Endothelial cell of umbilical vein (primary cell): ENCODE results near the gene MAPK4. TPM values are rescaled to one million over a fixed set of nuclear protein-coding genes. Genes with fewer than 3 reads are reported as not detected.

ENCODE experiments used
- BruUV-seq: library from RNA; stranded (reverse); fragments of 400-500 nt; replicated peaks from 2 replicates; lab custom pipeline; 2021; lab: Mats Ljungman, UMichigan
- CTCF ChIA-PET: fragments of 300-600, 350-600 bp; sonication (Branson Sonifier 250); formaldehyde crosslinking; loops from one replicate; lab custom pipeline; 2021; ENCODE audit warnings: antibody characterized with exemption, inconsistent platforms; lab: Charles Lee
- POLR2A ChIA-PET: fragments of 300-600, 350-600 bp; sonication (Branson Sonifier 250); formaldehyde crosslinking; loops from one replicate; lab custom pipeline; 2021; ENCODE audit warnings: antibody characterized with exemption, inconsistent platforms; lab: Charles Lee
- DNase-seq: peaks from one replicate; pipeline ENCODE4 v3.0.0-alpha.2; 2011; ENCODE audit warnings: low read depth, low spot score
- FAIRE-seq: peaks from 2 replicates; lab custom pipeline; 2011; peaks lifted over from hg19 to GRCh38; lab: Jason Lieb, UNC
- H2AFZ ChIP-seq: 2 replicates; pipeline ENCODE4 v1.6.0; 2012; ENCODE audit warnings: low read depth, low read length, control low read depth, inconsistent platforms
- H3K27ac ChIP-seq: 2 replicates; pipeline ENCODE4 v1.5.1; 2011; ENCODE audit warnings: low read depth, mild to moderate bottlenecking, control low read depth, low read length, moderate library complexity; ENCODE audit not compliant: insufficient read depth
- H3K27me3 ChIP-seq, 2 experiments: 2 replicates each; pipeline versions ENCODE4 v1.6.0 to v1.6.1; 2011; ENCODE audit warnings: low read length in 2 of 2, mixed read lengths in 1 of 2; ENCODE audit not compliant: control insufficient read depth in 2 of 2, insufficient read depth in 2 of 2
- H3K36me3 ChIP-seq, 2 experiments: 2 replicates in 1 of 2; 3 replicates in 1 of 2; pipeline ENCODE4 v1.5.1; 2011; ENCODE audit warnings: low read length in 2 of 2, mild to moderate bottlenecking in 1 of 2, moderate library complexity in 1 of 2; ENCODE audit not compliant: control insufficient read depth in 2 of 2, insufficient read depth in 2 of 2; ENCODE audit errors: extremely low read depth in 1 of 2
- H3K4me1 ChIP-seq: 3 replicates; pipeline ENCODE4 v1.5.1; 2011; ENCODE audit warnings: mild to moderate bottlenecking, low read length; ENCODE audit not compliant: control insufficient read depth, insufficient read depth; ENCODE audit errors: extremely low read depth
- H3K4me2 ChIP-seq: 2 replicates; pipeline ENCODE4 v1.6.1; 2011; ENCODE audit warnings: low read length, control low read depth, mixed read lengths; ENCODE audit not compliant: insufficient read depth
- H3K4me3 ChIP-seq, 3 experiments: fragments of 200-600 bp in 1 of 3; sonication (generic), shearing (Covaris generic) in 1 of 3; replicated peaks in 1 of 3; 2 replicates each; pipeline ENCODE4 v1.5.1; 2011 to 2016; ENCODE audit warnings: control low read depth in 3 of 3, low read length in 3 of 3, mild to moderate bottlenecking in 2 of 3, inconsistent platforms in 1 of 3, low read depth in 1 of 3, moderate library complexity in 1 of 3; ENCODE audit not compliant: insufficient read depth in 1 of 3
- H3K79me2 ChIP-seq: 2 replicates; pipeline ENCODE4 v1.6.0; 2012; ENCODE audit warnings: low read length, inconsistent platforms; ENCODE audit not compliant: control insufficient read depth, insufficient read depth
- H3K9ac ChIP-seq: replicated peaks from 2 replicates; pipeline ENCODE3; 2011; ENCODE audit warnings: low read length, control low read depth; ENCODE audit not compliant: insufficient read depth; ENCODE audit errors: extremely low read depth
- H3K9me1 ChIP-seq: replicated peaks from 3 replicates; pipeline ENCODE4 v1.6.0; 2011; ENCODE audit warnings: mild to moderate bottlenecking, low read length; ENCODE audit not compliant: control insufficient read depth, insufficient read depth; ENCODE audit errors: extremely low read depth
- H3K9me3 ChIP-seq: replicated peaks from 2 replicates; pipeline ENCODE4 v1.5.1; 2012; ENCODE audit warnings: low read length, inconsistent platforms; ENCODE audit not compliant: control insufficient read depth, insufficient read depth
- H4K20me1 ChIP-seq: replicated peaks from 2 replicates; pipeline ENCODE3; 2011; ENCODE audit warnings: mild to moderate bottlenecking, low read length; ENCODE audit not compliant: control insufficient read depth, insufficient read depth; ENCODE audit errors: extremely low read depth
- GATA2 ChIP-seq: IDR thresholded peaks from 2 replicates; pipeline ENCODE4 v1.7.0; 2011; ENCODE audit warnings: low read depth, mild to moderate bottlenecking, moderate library complexity, mixed read lengths, low read length; ENCODE audit not compliant: insufficient read length, insufficient read depth
- JUN ChIP-seq: IDR thresholded peaks from 2 replicates; pipeline ENCODE4 v1.6.1; 2011; ENCODE audit warnings: borderline replicate concordance, low read depth; ENCODE audit not compliant: insufficient read length, insufficient read depth
- MYC ChIP-seq: IDR thresholded peaks from one replicate; pipeline ENCODE4 v1.6.1; 2011; ENCODE audit warnings: mild to moderate bottlenecking, low read depth, low read length
- dilution Hi-C: fragments of 300-500 bp; cut with MboI; formaldehyde crosslinking; loops from one replicate; pipeline ENCODE4 v1.15.0; 2019; ENCODE audit warnings: low sequenced_read_pairs; ENCODE audit not compliant: extremely low pct_ligation_motif_present
- intact Hi-C: fragments of 100-400 bp; cut with micrococcal nuclease; formaldehyde crosslinking; loops from one replicate; pipeline ENCODE4 v1.10.0; 2022
- polyA plus RNA-seq, 4 experiments: library from polyadenylated mRNA; depleted of rRNA in 3 of 4; stranded (reverse) in 3 of 4; unstranded in 1 of 4; fragments of >200 nt; gene quantifications; 2 replicates each; pipeline versions ENCODE4 v1.2.1 to v1.2.3, GENCODE V29; 2011 to 2012; ENCODE audit warnings: missing spikeins in 1 of 4
- total RNA-seq: library from RNA; stranded (reverse); gene quantifications from 2 replicates; pipeline ENCODE4 v1.2.3, GENCODE V29; 2021
- TF ChIP-seq, protein P1 (sequence below), 2 donors: IDR thresholded peaks; 1 replicate in 1 of 2; 2 replicates in 1 of 2; pipeline ENCODE4 v1.5.1; 2011; ENCODE audit warnings: low read length in 2 of 2, mild to moderate bottlenecking in 2 of 2, moderate library complexity in 2 of 2, control low read depth in 1 of 2, inconsistent platforms in 1 of 2, low read depth in 1 of 2; ENCODE audit not compliant: insufficient read depth in 1 of 2; ENCODE audit errors: extremely low read depth in 1 of 2
- TF ChIP-seq, protein P2 (sequence below): IDR thresholded peaks from 2 replicates; pipeline ENCODE4 v1.6.1; 2011; ENCODE audit not compliant: insufficient read depth, insufficient read length

Gene MAPK4
- total and polyA plus RNA-seq, 2 donors (not counting 3 experiments of a cell fraction or from before 2014, with no cell fraction given): not detected

DNA sequence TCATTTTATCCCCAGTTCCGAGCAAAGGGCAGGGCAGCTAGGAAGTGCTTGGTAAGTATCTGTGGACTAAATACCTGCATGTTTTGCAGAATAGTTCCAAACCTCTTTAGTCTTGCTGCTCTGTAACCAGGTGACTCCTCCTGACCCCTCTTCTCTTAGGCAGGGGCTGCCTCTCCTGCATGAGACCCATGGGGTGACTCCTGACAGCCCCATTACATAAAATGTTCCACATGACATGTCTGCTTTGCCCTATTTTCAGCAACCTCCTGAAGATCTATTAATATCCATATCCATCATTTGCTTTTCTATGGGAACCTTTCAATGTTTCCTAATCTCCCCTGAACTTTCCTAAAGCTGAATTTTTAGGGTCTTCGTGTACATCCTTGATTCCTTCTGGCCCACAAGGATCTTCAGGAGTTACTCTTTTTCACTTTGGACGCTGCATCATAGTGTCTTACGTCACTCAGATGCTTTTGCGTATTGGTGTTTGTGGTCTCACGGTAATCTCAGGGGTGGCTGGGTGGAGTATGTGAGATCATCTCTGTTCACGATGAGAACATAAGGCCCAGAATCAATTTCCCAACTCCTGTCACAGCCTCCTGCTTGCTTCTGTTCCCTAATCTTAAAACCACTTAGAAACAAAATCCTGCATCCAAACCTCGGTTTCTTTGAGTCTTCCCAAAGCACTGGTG lies 76.6 kb downstream of the MAPK4 start:
- Histone ChIP-seq H2AFZ (no peak overlapping the region), H3K4me3 (no peak overlapping the region), H3K27ac (no peak overlapping the region), H3K36me3 (no peaks in the 10 kb centered on the region), H3K4me2 (no peak overlapping the region), H3K4me1 (no peaks in the 10 kb centered on the region), H3K9me3 (no peaks in the 10 kb centered on the region), H3K79me2 (no peaks in the 10 kb centered on the region), H3K9me1 (no peaks in the 10 kb centered on the region), H3K9ac (no peak overlapping the region), H3K27me3 (no peaks in the 10 kb centered on the region), H4K20me1 (no peaks in the 10 kb centered on the region)
- ChIA-PET POLR2A (no interaction called here), CTCF (no interaction called here)
- DNase-seq: no peak
- TF ChIP-seq MYC (no peak), GATA2 (no peak), JUN (no peak)
- TF ChIP-seq, protein P1, sequence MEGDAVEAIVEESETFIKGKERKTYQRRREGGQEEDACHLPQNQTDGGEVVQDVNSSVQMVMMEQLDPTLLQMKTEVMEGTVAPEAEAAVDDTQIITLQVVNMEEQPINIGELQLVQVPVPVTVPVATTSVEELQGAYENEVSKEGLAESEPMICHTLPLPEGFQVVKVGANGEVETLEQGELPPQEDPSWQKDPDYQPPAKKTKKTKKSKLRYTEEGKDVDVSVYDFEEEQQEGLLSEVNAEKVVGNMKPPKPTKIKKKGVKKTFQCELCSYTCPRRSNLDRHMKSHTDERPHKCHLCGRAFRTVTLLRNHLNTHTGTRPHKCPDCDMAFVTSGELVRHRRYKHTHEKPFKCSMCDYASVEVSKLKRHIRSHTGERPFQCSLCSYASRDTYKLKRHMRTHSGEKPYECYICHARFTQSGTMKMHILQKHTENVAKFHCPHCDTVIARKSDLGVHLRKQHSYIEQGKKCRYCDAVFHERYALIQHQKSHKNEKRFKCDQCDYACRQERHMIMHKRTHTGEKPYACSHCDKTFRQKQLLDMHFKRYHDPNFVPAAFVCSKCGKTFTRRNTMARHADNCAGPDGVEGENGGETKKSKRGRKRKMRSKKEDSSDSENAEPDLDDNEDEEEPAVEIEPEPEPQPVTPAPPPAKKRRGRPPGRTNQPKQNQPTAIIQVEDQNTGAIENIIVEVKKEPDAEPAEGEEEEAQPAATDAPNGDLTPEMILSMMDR (IDR thresholded peaks at IDR 0.05; ENCODE audit: extremely low read depth in 1 of 2, insufficient read depth in 1 of 2, low read depth in 1 of 2, low read length in 2 of 2): no peak
- TF ChIP-seq, protein P2, sequence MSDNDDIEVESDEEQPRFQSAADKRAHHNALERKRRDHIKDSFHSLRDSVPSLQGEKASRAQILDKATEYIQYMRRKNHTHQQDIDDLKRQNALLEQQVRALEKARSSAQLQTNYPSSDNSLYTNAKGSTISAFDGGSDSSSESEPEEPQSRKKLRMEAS: no peak
- FAIRE-seq: no peak
- BruUV-seq: no TSS peak
- intact Hi-C loops: no loop called here
- dilution Hi-C loops: no loop called here
